ENCODE results near the gene OGFR. TPM values are rescaled to one million over a fixed set of nuclear protein-coding genes. Genes with fewer than 3 reads are reported as not detected.
A peak's percentile ranks its signal among the peaks of the same experiment; 100 is the strongest.

Gene OGFR
- total RNA-seq, 1 donor from 2014 or later: 74.6 TPM

GRCh38 chr20:62858058-62858830 is 53.6 kb downstream of the OGFR start:
- ChIA-PET CTCF (no interaction called here), POLR2A (interaction anchor here (0.6 to 1.7 kb wide), 8 partner anchors 9 to 684 kb away, joined by 3 to 8 read pairs (median 4); partner anchors contain the start of gene OGFR)
- peak overlapping the region; percentile 80 for H3K27ac Mint-ChIP-seq
- no peak for TF ChIP-seq CTCF (IDR thresholded peaks at IDR 0.05)
- ATAC-seq (ENCODE audit: low read depth) (no peak), DNase-seq (no peak)
- peaks cover 41% of the 10 kb centered on the region for H3K4me1 Mint-ChIP-seq
- H3K27me3 Mint-ChIP-seq: no peaks in the 10 kb centered on the region
- peaks cover 49% of the 10 kb centered on the region for H3K36me3 Mint-ChIP-seq (ENCODE audit: low read depth)
- H3K4me3 Mint-ChIP-seq: peak overlapping the region; percentile 61
- intact Hi-C loops (cut with micrococcal nuclease): no loop called here
- no peaks in the 10 kb centered on the region for H3K9me3 Mint-ChIP-seq

GRCh38 chr20:62859721-62860120 is 55.1 kb downstream of the OGFR start:
- ChIA-PET CTCF (no interaction called here), POLR2A (interaction anchor here (1.1 to 2.9 kb wide), 6 partner anchors 21 to 236 kb away, joined by 3 to 11 read pairs (median 4); no protein-coding TSS in a partner anchor)
- ATAC-seq (ENCODE audit: low read depth): no peak
- no peak for TF ChIP-seq CTCF (IDR thresholded peaks at IDR 0.05)
- H3K9me3 Mint-ChIP-seq: no peaks in the 10 kb centered on the region
- H3K4me3 Mint-ChIP-seq: peak overlapping the region; percentile 81
- H3K4me1 Mint-ChIP-seq: peaks cover 41% of the 10 kb centered on the region
- peak overlapping the region; percentile 70 for H3K27ac Mint-ChIP-seq
- no peak for DNase-seq
- intact Hi-C loops (cut with micrococcal nuclease): loop anchor here (2.0 to 5.0 kb wide), 3 partner anchors 27 to 68 kb away; partner anchors contain the start of genes DIDO1 and MRGBP
- no peaks in the 10 kb centered on the region for H3K27me3 Mint-ChIP-seq
- peaks cover 35% of the 10 kb centered on the region for H3K36me3 Mint-ChIP-seq (ENCODE audit: low read depth)

- no peak for ATAC-seq (ENCODE audit: low read depth)
- peaks cover 41% of the 10 kb centered on the region for H3K4me1 Mint-ChIP-seq
- POLR2A ChIA-PET: interaction anchor here (1.1 to 2.9 kb wide), 5 partner anchors 26 to 237 kb away, joined by 3 to 11 read pairs (median 3); no protein-coding TSS in a partner anchor
- intact Hi-C loops (cut with micrococcal nuclease): loop anchor here (2.0 to 5.0 kb wide), 3 partner anchors 28 to 67 kb away; partner anchors contain the start of genes DIDO1 and MRGBP
- H3K4me3 Mint-ChIP-seq: peak overlapping the region; percentile 81
- peak overlapping the region; percentile 70 for H3K27ac Mint-ChIP-seq
- H3K36me3 Mint-ChIP-seq (ENCODE audit: low read depth): peaks cover 31% of the 10 kb centered on the region
- CTCF ChIA-PET: no interaction called here
- TF ChIP-seq CTCF (IDR thresholded peaks at IDR 0.05): no peak
- no peaks in the 10 kb centered on the region for H3K9me3 Mint-ChIP-seq
- no peak for DNase-seq
- no peaks in the 10 kb centered on the region for H3K27me3 Mint-ChIP-seq
Observed at GRCh38 chr20:62860391-62860923, 55.8 kb downstream of the OGFR start.

- H3K9me3 Mint-ChIP-seq: no peaks in the 10 kb centered on the region
- H3K27ac Mint-ChIP-seq: no peak overlapping the region
- ATAC-seq (ENCODE audit: low read depth) (peak; percentile 23), DNase-seq (peak; percentile 50)
- ChIA-PET CTCF (no interaction called here), POLR2A (interaction anchor here (0.8 to 2.9 kb wide), 12 partner anchors 23 to 238 kb away, joined by 3 to 11 read pairs (median 5); partner anchors contain the start of genes GID8 and OGFR)
- intact Hi-C loops (cut with micrococcal nuclease): loop anchor here (2.0 to 5.0 kb wide), 3 partner anchors 28 to 66 kb away; partner anchors contain the start of genes DIDO1 and MRGBP
- peak overlapping the region; percentile 65 for H3K4me3 Mint-ChIP-seq
- peaks cover 31% of the 10 kb centered on the region for H3K36me3 Mint-ChIP-seq (ENCODE audit: low read depth)
- no peak for TF ChIP-seq CTCF (IDR thresholded peaks at IDR 0.05)
- H3K4me1 Mint-ChIP-seq: peaks cover 41% of the 10 kb centered on the region
- H3K27me3 Mint-ChIP-seq: no peaks in the 10 kb centered on the region
Observed at GRCh38 chr20:62860924-62861691, 56.5 kb downstream of the OGFR start.

Measured in activated B cell treated with CpG ODN at 0.5 μM for 24 hours (primary cell).